NCI-H2107 treated with DMSO at 0.1 percent for 48 hours (cell line): Measurements from ENCODE around the gene KCTD14.
"Not testable (repeated sequence)": the region's sequence is repeated elsewhere in the genome, so short reads cannot be mapped to it uniquely, and the experiment has no call there.

Source experiments
- DNase-seq: peaks from one replicate; lab custom pipeline; 2025; ENCODE audit not compliant: unreplicated experiment; lab: John Stamatoyannopoulos, UW

Gene KCTD14, protein sequence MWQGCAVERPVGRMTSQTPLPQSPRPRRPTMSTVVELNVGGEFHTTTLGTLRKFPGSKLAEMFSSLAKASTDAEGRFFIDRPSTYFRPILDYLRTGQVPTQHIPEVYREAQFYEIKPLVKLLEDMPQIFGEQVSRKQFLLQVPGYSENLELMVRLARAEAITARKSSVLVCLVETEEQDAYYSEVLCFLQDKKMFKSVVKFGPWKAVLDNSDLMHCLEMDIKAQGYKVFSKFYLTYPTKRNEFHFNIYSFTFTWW

DNA sequence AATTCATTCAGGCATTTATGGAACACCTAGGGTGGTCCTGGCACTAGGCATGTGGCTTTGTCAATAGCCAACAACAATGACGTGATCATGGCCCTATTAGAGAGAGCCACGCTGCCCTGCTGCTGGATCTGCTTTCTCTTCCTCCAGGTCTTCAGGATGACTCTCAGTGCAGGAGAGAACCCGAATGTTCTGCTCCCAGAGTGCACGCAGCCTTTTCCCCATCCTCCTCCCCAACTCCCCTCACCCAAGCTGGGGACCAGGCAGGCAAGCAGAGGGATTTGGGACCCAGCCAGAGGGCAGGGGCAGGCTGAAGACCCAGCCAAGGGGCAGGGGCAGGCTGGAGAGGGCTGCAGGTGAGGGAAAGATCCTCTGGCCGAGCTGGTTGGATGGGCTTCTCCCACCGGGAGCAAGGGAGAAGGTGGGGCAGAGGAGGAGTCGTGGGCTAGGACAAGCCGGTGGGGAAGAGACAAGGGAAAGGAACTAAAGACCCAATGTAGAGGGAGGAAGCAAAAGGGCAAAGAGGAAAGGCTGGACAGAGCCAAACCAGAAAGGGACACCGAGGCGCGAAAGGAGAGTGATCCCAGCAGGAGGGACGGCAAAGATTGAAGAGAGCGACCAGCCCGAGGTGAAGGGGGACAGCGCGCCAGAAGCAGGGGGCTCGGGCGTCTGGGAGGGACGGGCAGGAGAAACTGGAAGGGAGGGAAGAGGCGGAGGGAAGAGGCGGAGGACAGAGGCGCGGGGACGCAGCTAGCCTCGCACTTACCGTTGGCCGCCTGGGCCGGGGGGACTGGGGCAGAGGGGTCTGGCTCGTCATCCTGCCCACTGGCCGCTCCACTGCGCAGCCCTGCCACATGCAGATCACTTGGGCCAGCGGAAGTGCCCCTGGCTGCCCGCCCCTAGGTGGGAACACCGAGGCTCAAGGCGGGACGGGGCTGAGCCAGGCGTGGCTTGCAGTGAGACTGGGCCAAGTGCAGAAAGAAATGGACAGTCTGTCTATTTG, at the start of gene KCTD14:
KCTD14 (minus strand) TSS at position 880 of the 1,000 bp plus-strand sequence; CDS start at position 853, 27 bp downstream.
- peak; percentile 7 for DNase-seq

DNA sequence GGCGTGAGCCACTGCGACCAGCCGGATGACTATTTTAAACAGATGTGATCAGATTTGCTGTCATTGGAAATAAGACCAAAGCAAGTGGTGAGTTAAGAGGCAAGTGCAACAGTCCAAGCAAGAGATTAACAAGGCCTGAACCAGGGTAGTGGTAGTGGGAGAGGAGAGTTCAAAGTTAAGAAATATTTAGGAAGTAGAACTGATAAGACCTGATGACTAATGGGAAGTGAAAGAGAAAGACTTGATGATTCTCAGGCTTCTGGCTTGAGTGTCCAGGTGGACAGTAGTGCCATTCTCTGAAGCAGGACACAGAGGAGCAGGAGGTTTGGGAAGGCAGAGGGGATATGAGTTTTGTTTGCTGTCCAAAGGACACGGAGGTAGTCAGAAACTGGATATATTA, 49.4 kb upstream of the KCTD14 start:
- no peak for DNase-seq

DNA sequence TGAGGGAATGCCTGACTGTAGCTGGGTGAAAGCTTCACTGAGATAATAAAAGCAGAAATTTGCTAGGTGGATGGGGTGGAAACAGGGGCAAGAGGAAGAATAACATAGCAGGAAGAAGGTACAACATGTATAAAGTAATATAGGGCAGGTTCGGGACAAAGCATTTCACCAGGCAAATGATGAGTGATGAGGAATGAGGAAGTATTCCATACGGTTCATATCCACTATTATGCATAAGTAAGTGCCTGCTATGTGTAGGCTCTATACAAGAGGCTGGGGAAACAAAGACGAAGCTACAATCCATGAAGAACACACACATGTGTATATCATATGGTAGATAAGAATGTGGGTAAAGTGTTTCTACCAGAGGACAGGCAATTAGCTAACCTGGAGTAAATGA, 48.6 kb upstream of the KCTD14 start:
- no peak for DNase-seq

DNA sequence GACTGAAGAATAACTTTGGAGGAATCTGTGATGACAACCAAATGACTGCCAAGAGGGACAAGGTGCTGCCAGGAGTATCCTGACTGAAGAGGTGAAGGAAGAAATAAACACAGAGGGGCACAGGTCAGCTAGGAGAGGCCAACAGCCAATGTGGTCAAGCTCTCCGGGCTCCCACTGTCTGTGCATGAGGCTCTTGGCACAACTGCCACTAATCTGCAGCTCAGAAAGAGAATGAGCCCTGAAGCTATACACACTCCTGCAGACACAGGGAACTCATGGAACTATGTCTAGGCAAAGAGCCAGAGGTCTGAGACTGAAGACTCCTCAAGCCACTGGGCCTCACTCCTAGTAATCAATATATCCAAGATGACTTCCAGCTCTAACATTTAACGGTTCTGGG, 47.5 kb upstream of the KCTD14 start:
- no peak for DNase-seq

DNA sequence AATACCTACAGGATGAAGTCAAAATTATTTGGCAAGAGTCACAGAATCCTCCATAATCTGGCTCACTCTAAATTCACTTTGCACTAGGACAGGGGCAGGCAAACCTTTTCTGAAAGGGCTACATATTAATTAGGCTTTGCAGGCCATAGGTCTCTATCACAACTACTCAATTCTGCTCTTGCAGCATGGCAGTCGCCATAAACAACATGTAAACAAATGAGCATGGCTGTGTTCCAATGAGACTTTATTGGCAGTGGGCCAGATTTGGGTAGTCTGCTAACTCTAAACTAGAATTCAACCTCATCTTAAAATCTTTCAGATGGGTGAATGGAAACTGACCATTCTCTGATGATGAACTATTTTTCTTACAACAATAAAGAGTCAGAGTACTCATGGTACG, 46.4 kb upstream of the KCTD14 start:
- DNase-seq = no peak

DNA sequence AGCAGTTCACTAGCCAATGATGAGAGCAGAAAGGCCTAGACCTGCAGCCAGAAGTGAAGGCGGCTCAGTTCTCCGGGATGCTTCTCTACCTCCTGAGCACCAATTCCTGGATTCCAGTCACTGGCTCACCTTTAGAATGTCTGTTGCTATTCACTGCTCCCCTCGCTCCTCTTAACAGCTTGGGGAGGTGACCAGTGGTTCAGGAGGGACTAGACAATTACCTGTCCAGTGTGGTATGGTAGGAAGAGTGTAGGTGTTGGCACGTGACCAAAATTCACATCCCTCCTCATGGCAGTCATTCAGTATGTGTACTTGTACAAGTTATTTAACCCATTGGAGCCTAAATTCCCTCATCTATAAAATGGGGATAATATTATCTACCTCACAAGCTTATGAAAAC, 44.6 kb upstream of the KCTD14 start:
- no peak for DNase-seq

DNA sequence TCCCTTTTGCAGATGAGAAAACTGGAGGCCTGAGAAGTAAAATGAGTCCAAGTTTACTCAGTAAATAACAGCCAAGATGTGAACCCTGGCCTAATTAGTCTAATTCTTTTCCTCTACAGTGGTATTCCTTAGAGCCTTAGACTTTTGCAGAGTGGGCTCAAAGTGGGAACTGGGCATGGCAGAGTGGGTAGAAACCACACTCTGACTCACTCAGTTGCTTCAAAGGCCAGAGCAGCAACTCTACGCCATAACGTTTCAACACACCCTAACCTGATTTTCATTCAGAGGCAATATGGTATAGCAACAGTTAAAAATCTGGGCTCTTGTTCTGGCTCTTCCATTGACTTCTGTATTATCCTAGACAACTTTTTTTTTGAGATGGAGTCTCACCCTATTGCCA, 43.4 kb upstream of the KCTD14 start:
- no peak for DNase-seq

DNA sequence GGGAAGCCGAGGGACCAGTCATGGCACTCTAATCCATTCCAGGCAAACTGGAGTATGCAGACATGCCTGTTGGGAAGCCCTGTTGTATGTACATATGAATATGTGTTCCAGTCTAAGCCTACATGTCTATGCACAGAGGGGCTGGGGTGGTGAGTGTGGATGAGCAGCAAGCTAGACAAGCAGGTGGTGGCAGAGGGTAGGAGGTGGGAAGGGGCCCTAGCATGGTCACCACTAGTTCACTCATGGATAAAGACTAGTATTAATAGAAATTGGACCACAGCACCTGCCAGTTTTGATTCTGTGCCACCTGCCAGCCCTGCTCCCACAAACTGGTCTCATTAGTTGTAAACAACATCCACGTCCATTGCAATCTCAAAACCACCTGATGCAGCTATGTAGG, 42.1 kb upstream of the KCTD14 start:
- no peak for DNase-seq

DNA sequence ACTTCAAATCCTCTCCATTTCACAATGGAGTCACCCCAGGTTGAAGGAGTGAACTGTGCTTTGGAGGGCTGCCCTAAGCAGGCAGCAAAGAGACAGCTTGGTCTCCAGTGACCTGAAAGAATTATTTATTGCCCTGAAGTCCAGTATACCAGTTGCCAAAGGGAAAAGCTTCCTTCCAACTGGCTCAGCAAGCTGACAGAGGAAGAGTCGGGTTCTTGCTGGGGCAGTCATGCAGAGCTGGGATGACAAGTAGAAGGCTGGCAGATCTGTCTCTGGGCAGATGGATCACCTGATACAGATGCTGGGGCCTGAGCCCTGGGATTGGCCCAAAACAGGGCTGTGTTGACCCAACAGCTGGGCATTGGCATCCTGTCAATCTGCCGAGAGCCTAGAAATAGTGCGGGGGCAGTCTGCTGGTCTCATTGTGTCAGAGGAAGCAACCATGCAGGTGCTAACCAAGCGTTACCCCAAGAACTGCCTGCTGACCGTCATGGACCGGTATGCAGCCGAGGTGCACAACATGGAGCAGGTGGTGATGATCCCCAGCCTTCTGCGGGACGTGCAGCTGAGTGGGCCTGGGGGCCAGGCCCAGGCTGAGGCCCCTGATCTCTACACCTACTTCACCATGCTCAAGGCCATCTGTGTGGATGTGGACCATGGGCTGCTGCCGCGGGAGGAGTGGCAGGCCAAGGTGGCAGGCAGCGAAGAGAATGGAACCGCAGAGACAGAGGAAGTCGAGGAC, 40.5 kb upstream of the KCTD14 start, which contains the start of gene THRSP:
THRSP (plus strand) TSS at position 422 of the 742 bp plus-strand sequence; CDS start at position 443, 21 bp downstream.
- DNase-seq = no peak

DNA sequence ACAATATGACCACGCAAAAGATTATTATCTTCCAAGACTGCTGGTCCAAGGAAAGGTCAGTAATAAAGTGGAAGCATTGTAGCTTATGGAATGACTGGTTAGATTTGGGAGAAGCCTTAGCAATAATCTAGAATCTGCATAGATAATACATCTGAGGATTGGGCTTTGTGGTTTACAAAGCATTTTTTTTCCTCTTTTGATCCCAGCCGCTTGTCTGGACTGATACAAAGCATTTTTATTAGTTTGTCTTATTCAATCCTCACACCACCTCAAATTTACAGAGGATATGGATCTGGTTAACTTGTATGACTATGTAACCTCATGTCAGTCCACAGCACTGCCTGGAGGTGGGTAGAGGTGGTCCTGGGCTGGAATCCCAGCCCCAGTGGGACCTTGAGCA, 39.6 kb upstream of the KCTD14 start:
- DNase-seq = no peak

DNA sequence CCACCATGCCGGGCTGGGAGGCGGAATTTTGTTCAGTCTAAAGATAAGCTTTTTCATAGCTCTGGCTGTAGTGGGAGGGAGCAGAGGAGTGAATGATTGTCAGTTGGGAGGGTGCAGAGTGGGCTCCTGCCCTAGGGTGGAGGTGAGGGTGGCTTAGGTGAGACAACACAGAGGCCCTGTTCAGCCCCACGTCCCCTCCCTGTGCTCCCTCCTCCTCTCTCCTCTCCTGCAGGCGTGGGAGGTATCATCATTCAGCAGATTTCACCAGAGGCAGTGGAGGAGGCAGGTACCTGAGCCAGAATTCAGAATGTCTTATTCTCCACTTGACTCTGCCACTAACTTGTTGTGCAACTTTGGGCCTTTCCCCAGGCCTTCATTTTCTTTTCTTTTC, 38.8 kb upstream of the KCTD14 start:
- no peak for DNase-seq

DNA sequence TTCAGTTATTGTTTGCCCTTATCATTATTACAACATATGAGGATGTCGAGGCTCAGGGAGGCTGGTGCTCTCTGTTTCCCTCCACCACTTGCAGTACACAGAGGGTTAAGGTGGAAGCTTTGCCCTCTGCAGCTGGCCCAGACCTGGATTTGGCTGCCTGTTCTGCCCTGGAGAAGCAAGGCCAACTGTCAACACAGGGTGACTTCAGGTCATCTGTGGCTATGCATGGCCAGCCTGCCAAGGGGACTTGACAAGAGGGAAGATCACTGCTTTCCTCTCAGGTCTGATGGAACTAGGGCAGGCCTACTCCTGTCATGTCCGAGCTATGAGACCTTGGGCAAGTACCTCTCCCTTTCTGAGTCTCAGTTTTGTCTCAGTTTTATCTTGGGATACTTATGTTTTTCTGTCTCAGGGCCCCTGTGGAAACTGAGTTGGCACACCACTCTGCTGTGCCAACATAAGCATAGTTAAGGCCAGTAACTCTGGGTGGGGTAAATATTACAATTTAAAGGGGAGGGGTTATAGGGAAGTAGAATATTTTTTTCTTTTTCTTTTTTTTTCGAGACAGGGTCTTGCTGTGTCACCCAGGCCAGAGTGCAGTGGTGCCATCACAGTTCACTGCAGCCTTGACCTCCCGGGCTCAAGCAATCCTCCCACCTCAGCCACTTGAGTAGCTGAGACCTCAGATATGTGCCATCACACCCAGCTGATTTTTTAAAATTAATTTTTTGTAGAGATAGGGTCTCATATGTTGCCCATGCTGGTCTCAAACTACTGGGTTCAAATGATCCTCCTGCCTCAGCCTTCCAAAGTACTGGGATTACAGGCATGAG, 38.2 kb upstream of the KCTD14 start:
- no peak for DNase-seq

DNA sequence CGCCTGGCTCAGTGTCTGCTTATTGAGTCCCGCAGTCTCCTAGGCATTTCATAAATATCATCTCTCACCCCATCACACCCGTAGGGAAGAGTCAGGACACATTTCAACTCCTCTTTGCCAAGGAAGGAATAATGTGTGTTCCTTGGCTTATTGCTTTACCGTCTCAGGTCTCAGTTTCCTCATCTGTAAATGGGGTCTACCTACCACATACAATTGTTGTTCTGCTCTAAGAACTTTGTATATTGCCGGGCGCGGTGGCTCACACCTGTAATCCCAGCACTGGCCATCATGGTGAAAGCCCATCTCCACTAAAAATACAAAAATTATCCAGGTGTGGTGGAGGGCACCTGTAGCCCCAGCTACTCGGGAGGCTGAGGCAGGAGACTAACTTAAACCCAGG, 37.5 kb upstream of the KCTD14 start:
- DNase-seq = no peak

DNA sequence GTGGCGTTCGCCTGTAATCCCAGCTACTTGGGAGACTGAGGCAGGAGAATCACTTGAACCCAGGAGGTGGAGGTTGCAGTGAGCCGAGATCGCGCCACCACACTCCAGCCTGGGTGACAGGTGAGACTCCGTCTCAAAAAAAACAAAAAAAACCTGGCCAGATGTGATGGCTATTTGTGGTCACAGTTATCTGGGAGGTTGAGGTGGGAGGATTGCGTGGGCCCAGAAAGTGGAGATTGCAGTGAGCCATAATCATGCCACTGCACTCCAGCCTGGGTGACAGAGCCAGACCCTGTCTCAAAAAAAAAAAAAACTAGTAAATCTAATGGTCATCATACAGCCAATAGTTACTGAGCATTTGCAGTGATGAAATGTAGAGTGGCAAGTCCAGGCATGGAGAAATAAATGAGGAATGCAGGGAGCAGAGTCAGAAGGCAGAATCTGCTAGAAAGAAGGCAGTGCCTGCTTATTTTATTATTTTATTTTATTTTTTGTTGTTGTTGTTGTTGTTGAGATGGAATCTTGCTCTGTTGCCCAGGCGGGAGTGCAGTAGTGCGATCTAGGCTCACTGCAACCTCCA, 36.8 kb upstream of the KCTD14 start:
- DNase-seq = not testable (repeated sequence)

DNA sequence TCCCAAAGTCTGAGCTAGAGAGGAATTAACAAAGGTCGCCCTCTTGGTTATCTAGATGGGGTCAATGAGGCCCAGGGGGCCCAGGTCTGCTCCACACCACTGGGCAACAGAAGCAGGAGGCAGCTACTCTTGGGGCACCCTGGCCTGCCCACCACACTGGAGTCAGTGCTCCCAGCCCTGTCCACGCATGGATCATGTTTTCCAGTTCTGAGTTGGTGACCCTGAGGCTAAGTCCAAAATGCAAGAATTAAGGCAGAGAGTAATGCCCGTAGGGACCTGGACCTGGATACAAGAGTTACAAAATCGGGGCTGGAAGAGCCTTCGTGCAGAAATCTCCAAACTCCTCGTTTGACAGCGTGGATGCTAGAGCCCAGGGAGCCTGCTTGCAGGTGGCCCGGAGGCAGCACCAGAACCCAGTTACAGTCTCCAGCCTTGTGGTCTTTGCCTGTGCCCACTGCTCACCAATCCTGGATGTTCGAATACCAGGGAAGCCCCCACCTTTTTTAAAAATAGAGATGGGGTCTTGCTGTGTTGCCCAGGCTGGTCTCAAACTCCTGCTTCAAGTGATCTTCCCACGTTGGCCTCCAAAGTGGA, 34.5 kb upstream of the KCTD14 start:
- no peak for DNase-seq

DNA sequence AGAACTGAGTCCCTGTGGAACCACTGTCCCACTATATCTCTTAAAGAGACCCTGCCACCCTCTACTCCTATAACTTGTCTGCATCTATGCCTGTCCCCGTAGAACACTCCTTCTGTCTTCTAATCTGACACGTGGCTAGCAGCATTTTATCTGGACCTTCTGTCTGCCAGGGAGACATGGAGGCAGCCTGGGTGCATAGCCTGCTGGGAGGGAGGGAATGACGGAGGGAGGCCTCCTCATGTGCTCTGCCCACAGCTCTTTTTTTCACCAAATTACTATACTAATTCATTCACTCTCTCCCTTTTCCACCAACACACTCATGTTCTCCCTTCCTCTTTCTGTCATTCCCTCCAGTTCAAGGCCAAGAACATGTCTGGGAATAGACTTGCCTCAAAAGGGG, 33.0 kb upstream of the KCTD14 start:
- DNase-seq = no peak

DNA sequence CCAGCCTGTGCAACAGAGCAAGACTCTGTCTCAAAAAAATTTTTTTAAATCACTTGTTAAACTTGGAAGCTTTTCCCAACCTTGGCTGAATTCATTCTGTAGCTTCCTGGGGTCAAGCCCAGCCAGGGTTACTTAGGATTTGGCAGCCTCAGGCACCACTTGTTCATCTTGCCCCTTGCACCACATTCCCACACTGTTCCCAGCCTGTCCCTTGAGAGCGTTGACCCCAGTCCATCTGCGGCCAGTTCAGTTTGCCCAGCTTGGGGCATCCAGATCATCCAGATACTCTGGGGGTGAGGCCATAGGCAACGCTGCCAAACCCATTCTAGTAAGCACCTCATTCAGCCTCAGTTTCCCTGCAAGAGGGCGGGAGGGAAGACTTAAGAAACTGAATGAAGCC, 31.9 kb upstream of the KCTD14 start:
- DNase-seq = no peak

DNA sequence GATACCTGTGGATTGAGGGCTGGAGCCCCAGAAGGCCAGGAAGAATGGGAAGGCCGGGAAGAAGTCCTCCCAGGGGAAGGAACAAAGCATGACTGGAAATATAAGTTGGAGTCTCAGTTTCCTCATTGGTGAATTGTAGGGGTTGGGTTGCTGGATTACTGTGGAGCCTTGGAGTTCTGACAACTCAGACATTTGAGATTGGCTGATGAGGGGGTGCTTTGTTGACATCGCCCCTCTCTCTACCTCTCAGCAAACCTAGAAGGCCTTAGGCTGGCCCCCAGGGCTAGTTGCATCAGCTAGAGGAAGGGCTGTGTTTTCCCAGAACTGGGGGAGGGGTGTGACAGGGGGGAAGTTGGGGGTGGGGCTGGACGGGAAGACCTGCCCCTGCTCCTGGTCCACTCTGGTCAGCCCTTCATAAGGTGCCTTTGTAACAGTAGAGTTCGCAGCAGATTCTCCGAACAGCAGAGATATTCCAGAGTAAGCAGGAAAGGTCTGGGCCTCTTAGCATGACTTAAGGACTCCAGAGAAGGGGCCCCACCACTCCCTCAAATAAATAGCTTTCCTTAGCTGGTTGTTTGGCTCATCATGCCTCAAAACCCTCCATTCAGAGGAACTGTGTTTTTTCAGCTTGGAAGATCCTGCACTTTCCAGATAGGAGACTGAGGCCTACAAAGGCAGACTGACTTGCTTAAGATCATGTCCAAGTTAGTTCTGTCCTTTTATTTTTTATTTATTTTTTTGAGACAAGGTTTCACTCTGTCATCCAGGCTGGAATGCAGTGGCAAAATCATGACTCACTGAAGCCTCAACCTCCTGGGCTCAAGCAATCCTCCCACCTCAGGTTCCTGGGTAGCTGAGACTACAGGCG, 28.1 kb upstream of the KCTD14 start:
- DNase-seq = no peak

DNA sequence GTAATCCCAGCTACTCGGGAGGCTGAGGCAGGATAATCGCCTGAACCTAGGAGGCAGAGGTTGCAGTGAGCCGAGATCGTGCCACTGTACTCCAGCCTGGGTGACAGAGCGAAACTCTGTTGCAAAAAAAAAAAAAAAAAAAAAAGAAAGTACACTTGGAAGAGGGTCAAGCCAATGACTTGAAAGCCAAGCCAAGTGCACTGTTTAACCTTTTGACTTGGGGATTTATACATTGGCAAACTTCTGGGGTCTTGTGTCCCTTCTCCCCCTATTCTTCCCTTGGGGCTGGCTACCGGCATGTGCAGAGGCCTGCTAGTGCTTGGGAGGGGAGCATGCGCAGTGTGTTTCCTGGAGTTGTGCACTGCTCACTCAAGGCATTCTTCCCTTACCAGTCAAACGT, 26.3 kb upstream of the KCTD14 start:
- no peak for DNase-seq
